OCI-LY1 (cell line): Measurements from ENCODE around the gene MET.
"Not testable (repeated sequence)": the region's sequence is repeated elsewhere in the genome, so short reads cannot be mapped to it uniquely, and the experiment has no call there.

Experiments
- H2AFZ ChIP-seq: fragments of 200-600 bp; sonication (generic), shearing (Covaris generic); 2 replicates; pipeline ENCODE4 v1.6.0; 2014; ENCODE audit warnings: antibody characterized with exemption, mild to moderate bottlenecking, low read length
- H3F3A ChIP-seq: fragments of 200-600 bp; sonication (generic), shearing (Covaris generic); 2 replicates; pipeline ENCODE4 v1.6.0; 2014; ENCODE audit warnings: mild to moderate bottlenecking, antibody characterized with exemption, low read length, moderate library complexity; ENCODE audit not compliant: insufficient read depth
- H3K27ac ChIP-seq: fragments of 200-600 bp; sonication (generic); 2 replicates; pipeline ENCODE4 v1.5.1; 2014; ENCODE audit warnings: low read length, mixed run types, mild to moderate bottlenecking, low read depth; ENCODE audit not compliant: poor library complexity, severe bottlenecking
- H3K27me3 ChIP-seq: fragments of 200-600 bp; sonication (generic); 2 replicates; pipeline ENCODE4 v1.6.0; 2014; ENCODE audit warnings: antibody characterized with exemption, mild to moderate bottlenecking, low read length, moderate library complexity; ENCODE audit not compliant: insufficient read depth
- H3K36me3 ChIP-seq: fragments of 200-600 bp; sonication (generic); 2 replicates; pipeline ENCODE4 v1.6.1; 2014; ENCODE audit warnings: mild to moderate bottlenecking, antibody characterized with exemption, low read length, moderate library complexity, mixed read lengths; ENCODE audit not compliant: insufficient read depth
- H3K4me1 ChIP-seq: fragments of 200-600 bp; sonication (generic); 2 replicates; pipeline ENCODE4 v1.5.1; 2014; ENCODE audit warnings: mild to moderate bottlenecking, low read length, moderate library complexity; ENCODE audit not compliant: insufficient read depth, severe bottlenecking
- H3K4me2 ChIP-seq: fragments of 200-600 bp; sonication (generic), shearing (Covaris generic); 2 replicates; pipeline ENCODE4 v1.6.1; 2014; ENCODE audit warnings: low read length
- H3K4me3 ChIP-seq: fragments of 200-600 bp; sonication (generic); 2 replicates; pipeline ENCODE4 v1.5.1; 2014; ENCODE audit warnings: low read length, low read depth, mild to moderate bottlenecking, mixed read lengths; ENCODE audit not compliant: poor library complexity, severe bottlenecking
- H3K79me2 ChIP-seq: fragments of 200-600 bp; shearing (Covaris generic); 2 replicates; pipeline ENCODE4 v1.6.1; 2016; ENCODE audit warnings: mixed run types, low read length, mixed read lengths; ENCODE audit not compliant: insufficient read depth
- H3K9ac ChIP-seq: fragments of 200-600 bp; sonication (generic), shearing (Covaris generic); 2 replicates; pipeline ENCODE4 v1.6.1; 2014; ENCODE audit warnings: mild to moderate bottlenecking, low read length, mixed read lengths
- H3K9me2 ChIP-seq: fragments of 200-600 bp; sonication (generic), shearing (Covaris generic); 2 replicates; pipeline ENCODE4 v1.6.1; 2014; ENCODE audit warnings: low read depth, mild to moderate bottlenecking, low read length, mixed read lengths
- H3K9me3 ChIP-seq: fragments of 200-600 bp; shearing (Covaris generic); 2 replicates; pipeline ENCODE4 v1.6.1; 2014; ENCODE audit warnings: low read length, mixed read lengths
- H4K20me1 ChIP-seq: fragments of 200-600 bp; sonication (generic), shearing (Covaris generic); 2 replicates; pipeline ENCODE4 v1.6.0; 2016; ENCODE audit warnings: mild to moderate bottlenecking, low read length; ENCODE audit not compliant: insufficient read depth
- EZH2 ChIP-seq: fragments of 200-600 bp; sonication (generic), shearing (Covaris generic); IDR thresholded peaks from 2 replicates; pipeline ENCODE4 v1.8.0; 2017; ENCODE audit warnings: borderline replicate concordance, mixed run types, mild to moderate bottlenecking, antibody characterized with exemption, low read length, moderate library complexity, mixed read lengths
- TF ChIP-seq, protein P1 (sequence below): fragments of 200-600 bp; sonication (generic), shearing (Covaris generic); IDR thresholded peaks from 2 replicates; pipeline ENCODE4 v1.5.1; 2017; ENCODE audit warnings: mild to moderate bottlenecking, antibody characterized with exemption, low read length, moderate library complexity, mixed read lengths

Gene MET

GRCh38 chr7:116740755-116741462 is 68.9 kb downstream of the MET start:
- no peak overlapping the region for H3K27ac ChIP-seq
- H3K9me3 ChIP-seq, result no peaks in the 10 kb centered on the region
- no peak overlapping the region for H2AFZ ChIP-seq
- no peak overlapping the region for H3K4me3 ChIP-seq
- no peak for TF ChIP-seq EZH2
- TF ChIP-seq, protein P1, sequence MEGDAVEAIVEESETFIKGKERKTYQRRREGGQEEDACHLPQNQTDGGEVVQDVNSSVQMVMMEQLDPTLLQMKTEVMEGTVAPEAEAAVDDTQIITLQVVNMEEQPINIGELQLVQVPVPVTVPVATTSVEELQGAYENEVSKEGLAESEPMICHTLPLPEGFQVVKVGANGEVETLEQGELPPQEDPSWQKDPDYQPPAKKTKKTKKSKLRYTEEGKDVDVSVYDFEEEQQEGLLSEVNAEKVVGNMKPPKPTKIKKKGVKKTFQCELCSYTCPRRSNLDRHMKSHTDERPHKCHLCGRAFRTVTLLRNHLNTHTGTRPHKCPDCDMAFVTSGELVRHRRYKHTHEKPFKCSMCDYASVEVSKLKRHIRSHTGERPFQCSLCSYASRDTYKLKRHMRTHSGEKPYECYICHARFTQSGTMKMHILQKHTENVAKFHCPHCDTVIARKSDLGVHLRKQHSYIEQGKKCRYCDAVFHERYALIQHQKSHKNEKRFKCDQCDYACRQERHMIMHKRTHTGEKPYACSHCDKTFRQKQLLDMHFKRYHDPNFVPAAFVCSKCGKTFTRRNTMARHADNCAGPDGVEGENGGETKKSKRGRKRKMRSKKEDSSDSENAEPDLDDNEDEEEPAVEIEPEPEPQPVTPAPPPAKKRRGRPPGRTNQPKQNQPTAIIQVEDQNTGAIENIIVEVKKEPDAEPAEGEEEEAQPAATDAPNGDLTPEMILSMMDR, result no peak
- H3K27me3 ChIP-seq, result no peaks in the 10 kb centered on the region
- no peaks in the 10 kb centered on the region for H3F3A ChIP-seq
- H3K79me2 ChIP-seq, result no peaks in the 10 kb centered on the region
- no peak overlapping the region for H3K4me2 ChIP-seq
- H3K9me2 ChIP-seq, result no peaks in the 10 kb centered on the region
- H4K20me1 ChIP-seq, result no peaks in the 10 kb centered on the region
- no peak overlapping the region for H3K9ac ChIP-seq
- H3K4me1 ChIP-seq, result no peaks in the 10 kb centered on the region
- H3K36me3 ChIP-seq, result no peaks in the 10 kb centered on the region

- H3K4me2 ChIP-seq, result no peak overlapping the region
- H3K9ac ChIP-seq, result no peak overlapping the region
- no peaks in the 10 kb centered on the region for H3K36me3 ChIP-seq
- no peak overlapping the region for H3K27ac ChIP-seq
- no peaks in the 10 kb centered on the region for H3K4me1 ChIP-seq
- no peaks in the 10 kb centered on the region for H3F3A ChIP-seq
- H3K27me3 ChIP-seq, result no peaks in the 10 kb centered on the region
- H3K4me3 ChIP-seq, result no peak overlapping the region
- no peaks in the 10 kb centered on the region for H3K9me3 ChIP-seq
- no peaks in the 10 kb centered on the region for H4K20me1 ChIP-seq
- H2AFZ ChIP-seq, result no peak overlapping the region
- no peak for TF ChIP-seq EZH2
- TF ChIP-seq, protein P1, result no peak
- no peaks in the 10 kb centered on the region for H3K79me2 ChIP-seq
- H3K9me2 ChIP-seq, result no peaks in the 10 kb centered on the region
Measured at GRCh38 chr7:116741625-116742316, 69.8 kb downstream of the MET start.

- TF ChIP-seq, protein P1, result no peak
- no peak for TF ChIP-seq EZH2
- Histone ChIP-seq H3K9me3 (no peaks in the 10 kb centered on the region), H3K9ac (no peak overlapping the region), H3K4me1 (no peaks in the 10 kb centered on the region), H3K27ac (no peak overlapping the region), H3F3A (no peaks in the 10 kb centered on the region), H3K36me3 (no peaks in the 10 kb centered on the region), H3K27me3 (no peaks in the 10 kb centered on the region), H3K4me2 (no peak overlapping the region), H3K4me3 (no peak overlapping the region), H3K79me2 (no peaks in the 10 kb centered on the region), H4K20me1 (no peaks in the 10 kb centered on the region), H3K9me2 (no peaks in the 10 kb centered on the region), H2AFZ (no peak overlapping the region)
Measured at GRCh38 chr7:116742641-116743040, 70.6 kb downstream of the MET start.

DNA sequence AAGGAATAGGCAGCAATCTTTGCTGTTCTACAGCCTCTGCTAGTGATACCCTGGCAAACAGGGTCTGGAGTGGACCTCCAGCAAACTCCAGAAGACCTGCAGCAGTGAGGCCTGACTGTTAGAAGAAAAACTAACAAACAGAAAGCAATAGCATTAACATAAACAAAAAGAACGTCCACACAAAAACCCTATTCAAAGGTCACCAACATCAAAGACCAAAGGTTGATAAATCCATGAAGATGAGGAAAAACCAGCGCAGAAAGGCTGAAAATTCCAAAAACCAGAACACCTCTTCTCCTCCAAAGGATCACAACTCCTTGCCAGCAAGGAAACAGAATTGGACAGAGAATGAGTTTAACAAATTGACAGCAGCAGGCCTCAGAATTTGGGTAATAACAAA is 71.8 kb downstream of the MET start:
- not testable (repeated sequence) for H3K9ac ChIP-seq, H2AFZ ChIP-seq, H3K4me3 ChIP-seq, H3K4me1 ChIP-seq, H3K9me2 ChIP-seq, H3K27ac ChIP-seq, H3K9me3 ChIP-seq, H3K4me2 ChIP-seq, H4K20me1 ChIP-seq, H3F3A ChIP-seq, H3K27me3 ChIP-seq, H3K79me2 ChIP-seq, H3K36me3 ChIP-seq

DNA sequence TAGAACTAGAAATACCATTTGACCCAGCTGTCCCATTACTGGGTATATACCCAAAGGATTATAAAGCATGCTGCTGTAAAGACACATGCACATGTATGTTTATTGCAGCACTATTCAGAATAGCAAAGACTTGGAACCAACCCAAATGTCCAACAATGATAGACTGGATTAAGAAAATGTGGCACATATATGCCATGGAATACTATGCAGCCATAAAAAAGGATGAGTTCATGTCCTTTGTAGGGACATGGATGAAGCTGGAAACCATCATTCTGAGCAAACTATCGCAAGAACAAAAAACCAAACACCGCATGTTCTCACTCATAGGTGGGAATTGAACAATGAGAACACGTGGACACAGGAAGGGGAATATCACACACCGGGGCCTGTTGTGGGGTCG is 74.4 kb downstream of the MET start:
- H3K27ac ChIP-seq, H3K36me3 ChIP-seq, H3K4me3 ChIP-seq, H4K20me1 ChIP-seq, H3K4me2 ChIP-seq, H3F3A ChIP-seq, H2AFZ ChIP-seq, H3K4me1 ChIP-seq, H3K79me2 ChIP-seq, H3K9ac ChIP-seq, H3K9me2 ChIP-seq, H3K27me3 ChIP-seq, H3K9me3 ChIP-seq: not testable (repeated sequence)
